Mesendoderm (in vitro differentiated cells): ENCODE results near the gene CAMKMT.

Source experiments
- DNase-seq: peaks from one replicate; pipeline ENCODE4 v3.0.0; 2013
- H2AK5ac ChIP-seq: 2 replicates; pipeline ENCODE4 v1.6.1; 2013; ENCODE audit warnings: low read length, inconsistent platforms
- H2BK120ac ChIP-seq: 2 replicates; pipeline ENCODE4 v1.6.1; 2013; ENCODE audit warnings: low read depth, mild to moderate bottlenecking, low read length, moderate library complexity, mixed read lengths
- H2BK15ac ChIP-seq: replicated peaks from 2 replicates; pipeline ENCODE4 v1.6.1; 2013; ENCODE audit warnings: low read depth, mild to moderate bottlenecking, moderate library complexity
- H2BK5ac ChIP-seq: 2 replicates; pipeline ENCODE4 v1.6.1; 2013; ENCODE audit warnings: low read length, inconsistent platforms
- H3K18ac ChIP-seq: 2 replicates; pipeline ENCODE4 v1.6.1; 2013; ENCODE audit warnings: mild to moderate bottlenecking, low read length, mixed read lengths
- H3K23ac ChIP-seq: one replicate; pipeline ENCODE4 v1.6.1; 2013; ENCODE audit warnings: low read length
- H3K27ac ChIP-seq: 2 replicates; pipeline ENCODE4 v1.5.1; 2013; ENCODE audit warnings: low read depth, mild to moderate bottlenecking, inconsistent platforms, low read length, moderate library complexity
- H3K27me3 ChIP-seq: 2 replicates; pipeline ENCODE4 v1.6.1; 2013; ENCODE audit warnings: low read length, control low read depth, mild to moderate bottlenecking, inconsistent platforms; ENCODE audit not compliant: insufficient read depth, poor library complexity
- H3K36me3 ChIP-seq: 2 replicates; pipeline ENCODE4 v1.6.1; 2013; ENCODE audit warnings: low read length, inconsistent platforms; ENCODE audit not compliant: control insufficient read depth, insufficient read depth
- H3K4ac ChIP-seq: one replicate; pipeline ENCODE4 v1.6.1; 2013; ENCODE audit warnings: low read depth, mild to moderate bottlenecking, low read length, moderate library complexity
- H3K4me1 ChIP-seq: 2 replicates; pipeline ENCODE4 v1.6.1; 2013; ENCODE audit warnings: low read depth, low read length, inconsistent platforms; ENCODE audit not compliant: control insufficient read depth
- H3K4me2 ChIP-seq: 2 replicates; pipeline ENCODE4 v1.6.1; 2013; ENCODE audit warnings: low read length
- H3K4me3 ChIP-seq: 2 replicates; pipeline ENCODE4 v1.5.1; 2013; ENCODE audit warnings: mild to moderate bottlenecking, low read length
- H3K56ac ChIP-seq: one replicate; pipeline ENCODE4 v1.6.1; 2013; ENCODE audit warnings: low read length
- H3K79me1 ChIP-seq: 2 replicates; pipeline ENCODE4 v1.6.1; 2013; ENCODE audit warnings: low read length, inconsistent platforms
- H3K79me2 ChIP-seq: 2 replicates; pipeline ENCODE4 v1.6.1; 2013; ENCODE audit warnings: mild to moderate bottlenecking, low read length; ENCODE audit not compliant: control insufficient read depth, insufficient read depth
- H3K9ac ChIP-seq: 2 replicates; pipeline ENCODE4 v1.6.1; 2013; ENCODE audit warnings: low read length, inconsistent platforms
- H4K5ac ChIP-seq: one replicate; pipeline ENCODE4 v1.6.1; 2013; ENCODE audit warnings: low read length
- H4K8ac ChIP-seq: one replicate; pipeline ENCODE4 v1.6.1; 2013; ENCODE audit warnings: low read depth, mild to moderate bottlenecking, control low read depth, low read length, moderate library complexity
- WGBS: extraction: QIAGEN DNeasy Blood & Tissue Kit; methylation state at CpG from one replicate; pipeline ENCODE4 v1.1.7; 2013; ENCODE audit warnings: low lambda C conversion rate, missing lambda C conversion rate; ENCODE audit not compliant: insufficient coverage; ENCODE audit errors: extremely low coverage; 5-methylcytosine and 5-hydroxymethylcytosine counted together

Gene CAMKMT

DNA sequence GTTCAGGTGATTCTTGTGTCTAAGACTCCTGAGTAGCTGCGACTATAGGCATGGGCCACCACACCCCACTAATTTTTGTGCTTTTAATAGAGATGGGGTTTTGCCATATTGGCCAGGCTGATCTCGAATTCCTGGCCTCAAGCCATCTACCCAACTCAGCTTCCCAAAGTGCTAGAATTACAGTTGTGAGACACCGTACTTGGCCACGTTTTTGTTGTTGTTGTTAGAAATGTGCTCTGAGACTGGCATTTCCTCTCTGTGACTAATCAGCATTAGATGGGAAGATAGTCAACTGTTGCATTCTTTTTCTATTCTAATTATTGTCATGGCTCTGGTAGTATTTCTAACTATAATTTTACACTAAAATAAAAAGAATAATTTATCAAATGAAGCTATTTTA, 191.7 kb downstream of the CAMKMT start:
- no peak overlapping the region for H3K18ac ChIP-seq
- H3K23ac ChIP-seq: no peak overlapping the region
- H3K56ac ChIP-seq: no peak overlapping the region
- no peak for DNase-seq
- no peak overlapping the region for H4K5ac ChIP-seq
- H2BK15ac ChIP-seq: no peak overlapping the region
- WGBS: no CpG with 5 or more reads among the region's 4 CpGs
- H2AK5ac ChIP-seq: no peak overlapping the region
- H3K4ac ChIP-seq: no peak overlapping the region
- H3K9ac ChIP-seq: no peak overlapping the region
- H3K4me1 ChIP-seq: peaks cover 6% of the 10 kb centered on the region
- H3K27ac ChIP-seq: no peak overlapping the region
- no peaks in the 10 kb centered on the region for H3K79me1 ChIP-seq
- no peak overlapping the region for H3K4me3 ChIP-seq
- H3K27me3 ChIP-seq: no peaks in the 10 kb centered on the region
- H3K36me3 ChIP-seq: no peaks in the 10 kb centered on the region
- H3K79me2 ChIP-seq: no peaks in the 10 kb centered on the region
- H2BK120ac ChIP-seq: no peak overlapping the region
- H3K4me2 ChIP-seq: no peak overlapping the region
- no peak overlapping the region for H2BK5ac ChIP-seq
- no peak overlapping the region for H4K8ac ChIP-seq

DNA sequence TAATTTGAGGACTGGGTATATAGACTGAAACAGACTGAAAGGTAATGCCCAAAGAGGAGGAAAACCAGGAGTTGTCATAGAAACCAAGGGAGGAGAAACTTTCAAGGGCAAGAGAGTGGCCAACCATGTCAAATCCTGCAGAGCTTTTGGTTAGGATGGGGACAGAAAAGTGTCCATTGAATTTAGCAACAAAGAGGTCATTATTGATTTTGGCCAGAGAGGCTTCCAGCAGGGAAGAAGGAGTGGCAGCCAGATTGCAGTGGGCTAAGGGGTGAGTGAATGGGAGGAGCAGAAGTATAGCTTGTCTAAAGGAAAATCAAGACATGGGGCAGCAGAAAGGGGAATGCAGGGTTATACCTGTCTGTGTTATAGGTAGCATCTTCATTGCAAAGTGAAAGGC, 194.0 kb downstream of the CAMKMT start:
- Histone ChIP-seq H3K27ac (no peak overlapping the region), H2BK5ac (no peak overlapping the region), H2BK15ac (no peak overlapping the region), H2BK120ac (no peak overlapping the region), H3K4ac (no peak overlapping the region), H3K9ac (no peak overlapping the region), H3K56ac (no peak overlapping the region), H4K8ac (no peak overlapping the region), H3K36me3 (no peaks in the 10 kb centered on the region), H3K4me2 (no peak overlapping the region), H3K23ac (no peak overlapping the region), H3K79me2 (no peaks in the 10 kb centered on the region), H2AK5ac (no peak overlapping the region), H3K18ac (no peak overlapping the region), H3K4me3 (no peak overlapping the region), H3K27me3 (no peaks in the 10 kb centered on the region), H3K4me1 (no peaks in the 10 kb centered on the region), H4K5ac (no peak overlapping the region), H3K79me1 (no peaks in the 10 kb centered on the region)
- DNase-seq: no peak

- Histone ChIP-seq H2BK120ac (no peak overlapping the region), H3K18ac (no peak overlapping the region), H3K4ac (no peak overlapping the region), H3K27ac (no peak overlapping the region), H3K36me3 (no peaks in the 10 kb centered on the region), H2BK15ac (no peak overlapping the region), H3K79me2 (no peaks in the 10 kb centered on the region), H3K4me1 (no peaks in the 10 kb centered on the region), H4K8ac (no peak overlapping the region), H3K23ac (no peak overlapping the region), H3K9ac (no peak overlapping the region), H3K4me2 (no peak overlapping the region), H4K5ac (no peak overlapping the region), H2BK5ac (no peak overlapping the region), H3K56ac (no peak overlapping the region), H2AK5ac (no peak overlapping the region), H3K4me3 (no peak overlapping the region), H3K27me3 (no peaks in the 10 kb centered on the region), H3K79me1 (no peaks in the 10 kb centered on the region)
- no CpG with 5 or more reads among the region's 1 CpG for WGBS
- no peak for DNase-seq
Measured at GRCh38 chr2:44559108-44559507, 197.4 kb downstream of the CAMKMT start.

DNA sequence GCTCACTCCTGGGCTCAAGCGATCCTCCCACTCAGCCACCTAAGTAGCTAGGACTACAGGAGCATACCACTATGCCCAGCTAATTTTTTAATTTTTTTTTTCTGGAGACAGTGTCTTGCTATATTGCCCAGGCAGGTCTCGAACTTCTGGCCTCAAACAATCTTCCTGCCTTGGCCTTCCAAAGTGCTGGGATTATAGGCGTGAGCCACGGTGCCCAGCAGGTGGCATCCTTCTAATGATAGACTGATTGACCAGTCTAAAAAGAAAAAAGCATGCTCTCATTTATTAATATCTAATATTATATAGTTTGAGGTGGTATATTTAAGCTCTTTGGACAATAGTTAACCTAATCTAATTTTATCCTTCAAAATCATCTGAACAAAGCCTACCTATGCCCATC, 198.6 kb downstream of the CAMKMT start:
- H3K23ac ChIP-seq: no peak overlapping the region
- no peak overlapping the region for H2BK5ac ChIP-seq
- DNase-seq: no peak
- H3K27ac ChIP-seq: no peak overlapping the region
- H3K9ac ChIP-seq: no peak overlapping the region
- no CpG with 5 or more reads among the region's 4 CpGs for WGBS
- no peaks in the 10 kb centered on the region for H3K79me1 ChIP-seq
- H2BK120ac ChIP-seq: no peak overlapping the region
- H3K4me3 ChIP-seq: no peak overlapping the region
- H2BK15ac ChIP-seq: no peak overlapping the region
- no peaks in the 10 kb centered on the region for H3K36me3 ChIP-seq
- H3K4me2 ChIP-seq: no peak overlapping the region
- no peak overlapping the region for H3K18ac ChIP-seq
- no peak overlapping the region for H2AK5ac ChIP-seq
- no peak overlapping the region for H4K8ac ChIP-seq
- no peaks in the 10 kb centered on the region for H3K4me1 ChIP-seq
- no peak overlapping the region for H3K4ac ChIP-seq
- H3K27me3 ChIP-seq: no peaks in the 10 kb centered on the region
- H3K56ac ChIP-seq: no peak overlapping the region
- no peaks in the 10 kb centered on the region for H3K79me2 ChIP-seq
- H4K5ac ChIP-seq: no peak overlapping the region

GRCh38 chr2:44560941-44561340, 199.2 kb downstream of the CAMKMT start:
- H3K9ac ChIP-seq: no peak overlapping the region
- no peaks in the 10 kb centered on the region for H3K79me1 ChIP-seq
- H3K4me2 ChIP-seq: no peak overlapping the region
- H4K8ac ChIP-seq: no peak overlapping the region
- H3K27me3 ChIP-seq: no peaks in the 10 kb centered on the region
- no peak overlapping the region for H2BK5ac ChIP-seq
- no peak overlapping the region for H2BK120ac ChIP-seq
- H4K5ac ChIP-seq: no peak overlapping the region
- H3K4ac ChIP-seq: no peak overlapping the region
- no peak overlapping the region for H3K27ac ChIP-seq
- no peaks in the 10 kb centered on the region for H3K4me1 ChIP-seq
- no peak overlapping the region for H2BK15ac ChIP-seq
- whole genome bisulfite sequencing: no CpG with 5 or more reads among the region's 1 CpG
- no peak overlapping the region for H3K18ac ChIP-seq
- H2AK5ac ChIP-seq: no peak overlapping the region
- no peak for DNase-seq
- no peaks in the 10 kb centered on the region for H3K36me3 ChIP-seq
- no peaks in the 10 kb centered on the region for H3K79me2 ChIP-seq
- no peak overlapping the region for H3K56ac ChIP-seq
- H3K23ac ChIP-seq: no peak overlapping the region
- H3K4me3 ChIP-seq: no peak overlapping the region

DNA sequence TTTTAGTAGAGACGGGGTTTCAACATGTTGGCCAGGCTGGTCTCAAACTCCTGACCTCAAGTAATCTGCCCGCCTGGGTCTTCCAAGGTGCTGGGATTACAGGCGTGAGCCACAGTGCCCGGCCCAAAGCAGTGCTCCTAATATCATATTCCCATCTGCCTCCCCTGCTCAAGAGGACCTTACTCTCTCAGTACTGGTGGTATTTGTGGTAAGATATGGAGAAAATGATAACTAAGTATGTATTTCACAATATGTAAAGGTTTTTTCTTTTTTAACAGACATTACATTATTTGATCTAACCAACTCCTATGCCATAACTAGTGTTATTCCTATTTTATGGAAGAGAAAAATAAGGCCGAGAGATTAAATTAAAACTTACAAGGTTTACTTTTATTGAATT, 201.0 kb downstream of the CAMKMT start:
- no CpG with 5 or more reads among the region's 5 CpGs for WGBS
- Histone ChIP-seq H4K8ac (no peak overlapping the region), H3K4me1 (no peaks in the 10 kb centered on the region)

More for the DNA sequence above, 201.0 kb downstream of the CAMKMT start:
- no peaks in the 10 kb centered on the region for H3K36me3 ChIP-seq
- H3K9ac ChIP-seq: no peak overlapping the region
- no peak overlapping the region for H2BK120ac ChIP-seq
- no peaks in the 10 kb centered on the region for H3K79me2 ChIP-seq
- no peak overlapping the region for H3K23ac ChIP-seq
- H3K4ac ChIP-seq: no peak overlapping the region
- no peak overlapping the region for H3K4me2 ChIP-seq
- H3K27me3 ChIP-seq: no peaks in the 10 kb centered on the region
- no peak overlapping the region for H3K27ac ChIP-seq
- no peak overlapping the region for H2AK5ac ChIP-seq
- no peak overlapping the region for H3K18ac ChIP-seq
- H3K4me3 ChIP-seq: no peak overlapping the region
- no peak overlapping the region for H2BK5ac ChIP-seq
- H3K56ac ChIP-seq: no peak overlapping the region
- H2BK15ac ChIP-seq: no peak overlapping the region
- no peak overlapping the region for H4K5ac ChIP-seq
- H3K79me1 ChIP-seq: no peaks in the 10 kb centered on the region
- DNase-seq: no peak
